K562 (cell line): ENCODE data around the gene MRPL55.

Experiments
- ATF2 ChIP-seq: sonication (generic); formaldehyde crosslinking; IDR thresholded peaks from 2 replicates; pipeline ENCODE4 v1.8.1; 2022; ENCODE audit warnings: missing genetic modification reagents
- CTCF ChIP-seq, 3 experiments: IDR thresholded peaks in 2 of 3; conservative IDR thresholded peaks in 1 of 3; 2 replicates each; pipeline ENCODE4 v1.5.1; 2011 to 2012; ENCODE audit warnings: low read length in 3 of 3, mild to moderate bottlenecking in 3 of 3, control low read depth in 2 of 3, improper control_type of control experiment in 1 of 3, inconsistent platforms in 1 of 3, low read depth in 1 of 3, mixed read lengths in 1 of 3, moderate library complexity in 1 of 3; ENCODE audit not compliant: insufficient read depth in 2 of 3
- SMC3 ChIP-seq: conservative IDR thresholded peaks from 2 replicates; pipeline ENCODE4 v1.6.1; 2011; ENCODE audit warnings: low read depth, low read length, improper control_type of control experiment; ENCODE audit not compliant: insufficient read depth

- TF ChIP-seq SMC3 (no peak), CTCF (IDR thresholded peaks at IDR 0.05 in 2 of 3, conservative IDR thresholded peaks at IDR 0.05 in 1 of 3; ENCODE audit: insufficient read depth in 2 of 3, low read depth in 1 of 3, low read length in 3 of 3) (no peak), ATF2 (CRISPR knock-in tag) (no peak)
These were observed 42.3 kb upstream of the MRPL55 start for GRCh38 chr1:228151180-228151925.
